Frontal cortex (tissue), 4 donors: ENCODE data around the gene NT5DC2. TPM values are rescaled to one million over a fixed set of nuclear protein-coding genes. Genes with fewer than 3 reads are reported as not detected.
"Not testable (repeated sequence)": the region's sequence is repeated elsewhere in the genome, so short reads cannot be mapped to it uniquely, and the experiment has no call there.

Experiments
- DNase-seq, 2 donors: peaks; one replicate each; pipeline ENCODE4 v3.0.0; 2012; ENCODE audit warnings: low spot score in 2 of 2
- FAIRE-seq: peaks from 2 replicates; lab custom pipeline; 2012; peaks lifted over from hg19 to GRCh38; lab: Jason Lieb, UNC
- total RNA-seq: library from RNA; depleted of rRNA; stranded (reverse); fragments of >200 nt; gene quantifications from one replicate; pipeline ENCODE4 v1.2.3, GENCODE V29; 2014
- donor health status: control.
- donor health status: control.
- donor health status: control.

The NT5DC2 gene
- total RNA-seq, 1 donor from 2014 or later, result 39.9 TPM

DNA sequence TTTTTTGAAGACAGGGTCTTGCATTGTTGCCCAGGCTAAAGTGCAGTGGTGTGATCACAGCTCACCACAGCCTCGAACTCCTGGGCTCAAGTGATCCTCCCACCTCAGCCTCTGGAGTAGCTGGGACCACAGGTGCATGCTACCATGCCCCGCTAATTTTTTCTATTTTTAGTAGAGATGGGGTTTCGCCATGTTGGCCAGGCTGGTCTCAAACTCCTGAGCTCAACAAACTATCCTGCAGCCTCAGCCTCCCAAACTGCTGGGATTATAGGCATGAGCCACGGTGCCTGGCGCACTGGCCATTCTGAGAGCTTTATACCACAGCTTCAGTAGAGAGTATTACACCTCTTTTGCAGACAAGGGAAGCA, 7.0 kb downstream of the NT5DC2 start:
- DNase-seq, FAIRE-seq: not testable (repeated sequence)

DNA sequence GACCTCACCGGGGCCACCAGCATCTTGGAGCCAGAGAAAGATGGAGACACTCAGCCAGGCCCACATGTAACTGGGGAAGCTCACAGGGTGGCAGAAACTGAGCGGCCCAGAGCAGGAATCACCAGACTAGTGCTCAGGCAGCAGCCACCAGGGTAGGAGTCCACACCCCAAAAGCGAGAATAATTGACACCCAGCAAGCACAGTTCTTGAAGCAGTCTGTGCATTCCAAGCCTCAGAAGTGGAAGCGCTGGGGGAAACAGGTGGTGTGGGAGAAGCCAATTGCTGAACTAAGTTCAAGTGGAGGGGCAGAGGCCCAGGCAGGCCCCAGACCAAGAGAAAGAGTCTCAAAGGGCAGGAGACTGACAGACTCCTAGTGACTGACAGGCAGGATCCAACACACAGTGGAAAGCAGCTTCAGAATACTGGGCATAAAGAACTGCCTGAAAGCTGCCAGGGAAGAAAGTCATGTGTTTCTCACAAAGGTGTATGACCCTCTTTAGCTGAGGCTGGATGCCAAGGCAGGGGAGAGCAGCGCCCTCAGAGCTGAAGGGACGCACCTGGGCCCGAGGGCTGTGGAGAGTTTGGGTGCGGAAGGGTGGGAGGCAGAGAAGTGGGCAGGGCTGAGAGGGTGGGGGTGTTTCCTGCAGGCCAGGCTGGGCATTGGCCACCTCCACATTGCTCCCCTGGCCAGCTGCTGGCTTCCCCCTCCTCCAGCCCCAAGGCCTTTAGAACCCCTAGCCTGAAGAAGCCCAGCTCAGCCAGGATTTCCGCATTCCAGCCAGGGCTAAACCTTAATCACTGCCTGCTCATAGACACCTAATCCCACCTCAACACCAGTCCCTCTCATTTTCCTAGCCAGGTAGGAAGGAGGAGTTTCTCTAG, 7.7 kb downstream of the NT5DC2 start:
- FAIRE-seq, result no peak
- DNase-seq, result no peak

DNA sequence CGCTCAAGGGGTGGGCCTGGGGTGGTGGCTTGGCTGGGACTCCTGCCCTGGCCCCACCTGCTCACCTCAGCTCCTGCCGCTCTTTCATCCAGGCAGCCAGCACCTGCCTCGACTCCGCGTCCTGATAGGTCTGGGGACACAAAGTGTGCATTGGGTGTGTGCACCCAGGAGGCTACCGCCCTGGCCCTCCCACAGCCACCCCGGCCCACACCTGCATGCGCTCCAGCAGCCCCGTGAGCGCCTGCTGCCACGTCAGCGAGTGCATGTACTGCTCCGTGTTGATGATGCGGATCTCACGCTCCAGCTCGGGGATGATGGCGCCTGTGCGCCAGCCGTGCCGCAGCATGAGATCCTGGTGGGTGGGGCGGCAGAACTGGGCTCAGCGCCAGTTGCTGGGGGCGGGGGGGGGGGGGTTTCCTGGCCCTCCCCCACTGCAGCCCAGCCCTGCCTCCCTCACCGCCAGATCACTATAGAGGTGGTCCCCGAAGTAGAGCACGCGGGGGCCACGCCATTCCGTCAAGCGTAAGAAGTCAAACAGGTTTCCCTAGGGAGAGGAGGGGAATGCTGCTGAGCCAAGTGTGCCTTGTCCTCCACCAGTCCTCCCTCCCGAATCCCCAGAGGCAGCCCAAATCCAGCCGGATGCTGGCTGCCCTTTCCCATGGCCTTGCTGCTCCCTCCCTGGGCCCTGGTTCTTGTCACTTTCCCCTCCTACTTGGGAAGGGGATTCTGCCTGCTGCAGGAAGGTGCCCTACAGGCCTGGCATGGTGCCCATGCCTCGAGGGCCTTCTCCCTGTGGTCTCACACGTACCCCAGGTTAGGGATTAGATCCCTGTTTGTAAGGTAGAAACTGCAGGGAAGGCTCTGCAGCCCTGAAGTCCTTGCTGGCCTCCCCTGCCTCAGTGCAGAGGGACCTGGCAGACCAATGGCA, 8.6 kb downstream of the NT5DC2 start:
- FAIRE-seq (no peak), DNase-seq (no peak)

DNA sequence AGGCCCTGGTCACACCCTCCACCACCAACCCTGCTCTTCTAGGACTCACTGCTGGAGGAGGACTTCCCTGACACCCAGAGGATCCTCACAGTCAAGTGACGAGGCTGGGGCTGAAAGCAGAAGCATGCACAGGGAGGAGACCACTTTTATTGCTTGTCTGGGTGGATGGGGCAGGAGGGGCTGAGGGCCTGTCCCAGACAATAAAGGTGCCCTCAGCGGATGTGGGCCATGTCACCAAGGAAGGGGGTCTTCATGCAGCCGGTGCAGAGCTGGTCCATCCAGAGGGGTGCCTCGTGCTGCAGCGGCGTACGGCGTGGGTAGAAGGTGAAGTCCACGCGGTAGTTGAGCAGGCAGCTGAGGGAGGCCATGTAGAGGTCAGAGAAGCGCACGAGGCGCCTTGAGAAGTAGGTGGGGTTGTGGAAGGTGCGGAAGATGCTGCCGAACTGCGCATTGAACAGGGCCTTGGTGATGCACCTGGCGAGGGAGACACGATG, 9.4 kb downstream of the NT5DC2 start:
- no peak for FAIRE-seq

DNA sequence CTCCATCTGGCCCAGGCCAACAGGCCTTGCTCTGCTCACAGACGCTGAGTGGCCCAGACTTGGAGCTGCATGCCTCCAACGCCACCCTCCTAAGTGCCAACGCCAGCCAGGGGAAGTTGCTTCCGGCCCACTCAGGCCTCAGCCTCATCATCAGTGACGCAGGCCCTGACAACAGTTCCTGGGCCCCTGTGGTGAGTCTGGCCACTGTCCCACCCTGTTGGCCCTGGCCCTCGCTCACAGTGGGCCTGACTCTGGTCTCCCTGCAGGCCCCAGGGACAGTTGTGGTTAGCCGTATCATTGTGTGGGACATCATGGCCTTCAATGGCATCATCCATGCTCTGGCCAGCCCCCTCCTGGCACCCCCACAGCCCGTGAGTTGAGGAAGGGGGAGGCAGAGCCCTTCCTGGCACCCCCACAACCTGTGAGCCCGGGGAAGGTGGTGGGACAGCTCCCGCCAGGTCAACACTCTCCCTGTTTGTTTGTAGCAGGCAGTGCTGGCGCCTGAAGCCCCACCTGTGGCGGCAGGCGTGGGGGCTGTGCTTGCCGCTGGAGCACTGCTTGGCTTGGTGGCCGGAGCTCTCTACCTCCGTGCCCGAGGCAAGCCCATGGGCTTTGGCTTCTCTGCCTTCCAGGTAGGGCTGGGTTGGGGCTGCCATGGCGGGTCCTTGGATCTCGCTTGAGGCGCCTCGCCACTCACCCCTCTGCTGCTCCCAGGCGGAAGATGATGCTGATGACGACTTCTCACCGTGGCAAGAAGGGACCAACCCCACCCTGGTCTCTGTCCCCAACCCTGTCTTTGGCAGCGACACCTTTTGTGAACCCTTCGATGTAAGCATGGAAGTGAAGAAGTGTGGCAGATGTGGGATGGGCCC, 10.0 kb downstream of the NT5DC2 start:
- FAIRE-seq (no peak), DNase-seq (no peak)

More for the DNA sequence above, 9.4 kb downstream of the NT5DC2 start:
- DNase-seq, result no peak

DNA sequence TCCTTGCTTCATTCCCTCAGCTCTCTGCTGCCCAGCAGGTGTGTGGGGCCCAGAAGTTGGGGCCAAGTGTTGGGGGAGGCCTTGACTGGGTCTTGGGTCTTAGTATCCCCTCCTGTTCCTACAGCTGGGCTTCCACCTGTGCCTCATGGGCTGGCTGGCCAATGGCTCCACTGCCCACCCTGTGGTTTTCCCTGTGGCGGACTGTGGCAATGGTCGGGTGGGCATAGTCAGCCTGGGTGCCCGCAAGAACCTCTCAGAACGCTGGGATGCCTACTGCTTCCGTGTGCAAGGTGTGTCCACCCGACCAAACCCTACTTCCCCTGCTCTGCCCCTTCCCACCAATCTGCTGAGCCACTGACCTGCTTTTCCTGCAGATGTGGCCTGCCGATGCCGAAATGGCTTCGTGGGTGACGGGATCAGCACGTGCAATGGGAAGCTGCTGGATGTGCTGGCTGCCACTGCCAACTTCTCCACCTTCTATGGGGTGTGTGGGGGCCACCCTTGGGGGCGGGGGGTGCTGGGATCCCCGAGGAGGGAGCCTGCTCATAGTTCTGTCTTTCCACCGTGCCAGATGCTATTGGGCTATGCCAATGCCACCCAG, 10.9 kb downstream of the NT5DC2 start:
- DNase-seq (no peak), FAIRE-seq (no peak)

DNA sequence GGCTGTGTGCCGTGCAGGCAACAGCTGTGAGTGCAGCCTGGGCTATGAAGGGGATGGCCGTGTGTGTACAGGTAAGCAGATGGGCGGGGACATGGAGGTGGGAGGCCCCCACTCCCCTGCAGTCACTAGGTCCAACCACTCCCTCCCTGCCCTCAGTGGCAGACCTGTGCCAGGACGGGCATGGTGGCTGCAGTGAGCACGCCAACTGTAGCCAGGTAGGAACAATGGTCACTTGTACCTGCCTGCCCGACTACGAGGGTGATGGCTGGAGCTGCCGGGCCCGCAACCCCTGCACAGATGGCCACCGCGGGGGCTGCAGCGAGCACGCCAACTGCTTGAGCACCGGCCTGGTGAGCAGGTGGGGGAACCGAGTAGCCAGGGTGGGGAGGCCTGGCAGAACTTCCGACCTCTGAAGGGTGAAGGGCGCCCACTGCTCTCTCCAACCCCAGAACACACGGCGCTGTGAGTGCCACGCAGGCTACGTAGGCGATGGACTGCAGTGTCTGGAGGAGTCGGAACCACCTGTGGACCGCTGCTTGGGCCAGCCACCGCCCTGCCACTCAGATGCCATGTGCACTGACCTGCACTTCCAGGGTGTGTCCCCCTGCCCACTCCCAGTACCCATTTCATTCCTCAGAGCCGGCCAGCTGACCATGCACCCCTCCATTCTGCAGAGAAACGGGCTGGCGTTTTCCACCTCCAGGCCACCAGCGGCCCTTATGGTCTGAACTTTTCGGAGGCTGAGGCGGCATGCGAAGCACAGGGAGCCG, 11.6 kb downstream of the NT5DC2 start:
- FAIRE-seq, result no peak
- no peak for DNase-seq

DNA sequence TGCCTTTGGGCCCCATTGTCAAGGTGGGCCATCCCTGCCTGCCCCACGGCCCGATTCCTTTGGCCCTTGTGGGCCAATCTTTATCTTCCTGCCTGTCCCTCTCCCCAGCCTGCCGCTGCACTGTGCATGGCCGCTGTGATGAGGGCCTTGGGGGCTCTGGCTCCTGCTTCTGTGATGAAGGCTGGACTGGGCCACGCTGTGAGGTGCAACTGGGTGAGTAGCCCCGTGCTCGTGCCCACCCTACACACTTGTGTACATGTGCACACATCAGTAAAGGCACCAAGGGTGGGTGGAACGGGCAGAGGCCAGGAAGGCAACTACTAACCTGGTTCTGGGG, 12.2 kb downstream of the NT5DC2 start:
- DNase-seq (no peak), FAIRE-seq (no peak)

DNA sequence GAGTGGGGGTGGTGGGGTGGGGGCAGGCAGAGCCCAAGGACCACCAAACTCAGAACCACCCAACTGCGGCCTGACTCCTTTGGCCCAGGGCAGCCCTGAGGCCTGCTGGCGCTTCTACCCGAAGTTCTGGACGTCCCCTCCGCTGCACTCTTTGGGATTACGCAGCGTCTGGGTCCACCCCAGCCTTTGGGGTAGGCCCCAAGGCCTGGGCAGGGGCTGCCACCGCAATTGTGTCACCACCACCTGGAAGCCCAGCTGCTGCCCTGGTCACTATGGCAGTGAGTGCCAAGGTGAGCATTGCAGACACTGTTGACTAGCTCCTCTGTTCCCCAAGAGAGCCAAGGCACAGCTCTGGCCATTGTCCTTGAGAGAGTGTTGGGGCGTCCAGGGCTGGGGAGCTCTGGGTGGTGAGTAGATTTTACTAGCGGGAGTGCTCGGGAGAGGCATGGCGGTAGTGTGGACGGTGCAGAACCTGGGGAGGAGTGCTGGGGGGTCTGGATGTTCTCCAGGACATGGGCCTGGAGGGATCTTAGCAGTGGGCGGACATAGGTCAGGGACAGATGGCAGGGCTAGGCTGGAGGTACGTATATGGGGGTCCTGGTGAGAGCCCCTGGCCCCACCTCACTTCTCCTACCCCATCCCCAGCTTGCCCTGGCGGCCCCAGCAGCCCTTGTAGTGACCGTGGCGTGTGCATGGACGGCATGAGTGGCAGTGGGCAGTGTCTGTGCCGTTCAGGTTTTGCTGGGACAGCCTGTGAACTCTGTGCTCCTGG, 12.8 kb downstream of the NT5DC2 start:
- FAIRE-seq (no peak), DNase-seq (no peak)

DNA sequence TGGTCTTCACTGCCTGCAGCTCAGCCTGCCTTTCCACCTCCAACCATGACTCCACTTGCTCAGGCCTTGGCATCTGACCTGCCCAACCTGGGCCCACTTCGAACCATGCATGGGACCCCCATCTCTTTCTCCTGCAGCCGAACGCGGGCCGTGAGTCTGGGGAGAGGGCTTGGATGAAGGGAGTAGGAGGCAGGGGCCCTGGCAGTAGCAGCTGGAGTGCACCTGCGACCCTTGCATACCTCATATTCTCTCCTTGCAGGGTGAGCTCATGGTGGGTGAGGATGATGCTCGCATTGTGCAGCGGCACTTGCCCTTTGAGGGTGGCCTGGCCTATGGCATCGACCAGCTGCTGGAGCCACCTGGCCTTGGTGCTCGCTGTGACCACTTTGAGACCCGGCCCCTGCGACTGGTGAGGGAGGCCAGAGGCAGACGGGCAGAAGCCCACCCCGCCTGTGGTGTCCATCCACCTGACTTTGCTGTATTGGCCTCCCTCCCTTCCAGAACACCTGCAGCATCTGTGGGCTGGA, 13.5 kb downstream of the NT5DC2 start:
- DNase-seq (no peak), FAIRE-seq (no peak)

DNA sequence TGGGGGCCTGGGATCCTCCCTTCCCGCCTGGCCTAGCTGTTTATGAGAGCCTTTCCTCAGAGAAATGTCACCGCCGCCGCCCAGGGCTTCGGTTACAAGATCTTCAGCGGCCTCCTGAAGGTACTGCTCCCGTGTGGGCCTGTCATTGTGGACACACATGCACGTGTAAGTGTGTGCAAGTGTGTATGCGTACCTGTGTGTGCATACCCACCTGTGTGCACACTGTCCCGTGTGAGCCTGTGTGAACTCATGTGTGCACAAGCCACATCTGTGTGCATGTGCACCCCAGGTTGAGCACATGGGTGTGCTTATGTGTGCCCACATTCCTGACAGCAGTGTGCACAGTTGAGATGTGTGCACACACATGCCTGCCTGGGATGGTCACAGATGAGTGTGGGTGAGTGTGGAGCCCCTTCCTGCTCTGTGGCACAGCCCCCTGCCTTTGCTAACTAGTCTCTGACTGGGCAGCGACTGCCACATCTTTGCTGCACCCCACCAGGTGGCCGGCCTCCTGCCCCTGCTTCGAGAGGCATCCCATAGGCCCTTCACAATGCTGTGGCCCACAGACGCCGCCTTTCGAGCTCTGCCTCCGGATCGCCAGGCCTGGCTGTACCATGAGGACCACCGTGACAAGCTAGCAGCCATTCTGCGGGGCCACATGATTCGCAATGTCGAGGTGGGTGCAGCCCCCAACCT, 14.1 kb downstream of the NT5DC2 start:
- DNase-seq (no peak), FAIRE-seq (no peak)

DNA sequence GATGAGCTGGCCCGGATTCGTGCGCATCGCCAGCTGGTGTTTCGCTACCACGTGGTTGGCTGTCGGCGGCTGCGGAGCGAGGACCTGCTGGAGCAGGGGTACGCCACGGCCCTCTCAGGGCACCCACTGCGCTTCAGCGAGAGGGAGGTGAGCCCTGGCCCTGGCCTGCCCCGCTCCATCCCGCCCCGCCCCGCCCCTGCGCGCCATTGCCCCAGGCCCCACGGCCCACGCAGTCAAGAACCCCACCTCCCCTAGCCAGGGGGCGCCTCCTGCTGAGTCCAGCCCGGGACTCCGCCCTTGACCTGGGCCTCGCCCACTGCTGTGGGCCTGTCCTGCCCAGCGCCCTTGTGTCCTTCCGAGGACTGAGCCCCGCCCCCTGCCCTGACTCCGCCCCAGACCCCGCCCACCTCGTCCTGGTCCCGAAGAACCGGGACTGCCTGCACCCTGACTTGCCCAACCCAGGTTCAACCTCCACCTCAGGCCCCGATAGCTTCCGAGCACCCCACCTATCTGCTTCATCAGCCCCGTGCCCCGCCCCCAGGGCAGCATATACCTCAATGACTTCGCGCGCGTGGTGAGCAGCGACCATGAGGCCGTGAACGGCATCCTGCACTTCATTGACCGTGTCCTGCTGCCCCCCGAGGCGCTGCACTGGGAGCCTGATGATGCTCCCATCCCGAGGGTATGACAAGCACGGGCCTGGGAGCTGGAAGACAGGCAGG, 14.8 kb downstream of the NT5DC2 start:
- FAIRE-seq (no peak), DNase-seq (no peak)

DNA sequence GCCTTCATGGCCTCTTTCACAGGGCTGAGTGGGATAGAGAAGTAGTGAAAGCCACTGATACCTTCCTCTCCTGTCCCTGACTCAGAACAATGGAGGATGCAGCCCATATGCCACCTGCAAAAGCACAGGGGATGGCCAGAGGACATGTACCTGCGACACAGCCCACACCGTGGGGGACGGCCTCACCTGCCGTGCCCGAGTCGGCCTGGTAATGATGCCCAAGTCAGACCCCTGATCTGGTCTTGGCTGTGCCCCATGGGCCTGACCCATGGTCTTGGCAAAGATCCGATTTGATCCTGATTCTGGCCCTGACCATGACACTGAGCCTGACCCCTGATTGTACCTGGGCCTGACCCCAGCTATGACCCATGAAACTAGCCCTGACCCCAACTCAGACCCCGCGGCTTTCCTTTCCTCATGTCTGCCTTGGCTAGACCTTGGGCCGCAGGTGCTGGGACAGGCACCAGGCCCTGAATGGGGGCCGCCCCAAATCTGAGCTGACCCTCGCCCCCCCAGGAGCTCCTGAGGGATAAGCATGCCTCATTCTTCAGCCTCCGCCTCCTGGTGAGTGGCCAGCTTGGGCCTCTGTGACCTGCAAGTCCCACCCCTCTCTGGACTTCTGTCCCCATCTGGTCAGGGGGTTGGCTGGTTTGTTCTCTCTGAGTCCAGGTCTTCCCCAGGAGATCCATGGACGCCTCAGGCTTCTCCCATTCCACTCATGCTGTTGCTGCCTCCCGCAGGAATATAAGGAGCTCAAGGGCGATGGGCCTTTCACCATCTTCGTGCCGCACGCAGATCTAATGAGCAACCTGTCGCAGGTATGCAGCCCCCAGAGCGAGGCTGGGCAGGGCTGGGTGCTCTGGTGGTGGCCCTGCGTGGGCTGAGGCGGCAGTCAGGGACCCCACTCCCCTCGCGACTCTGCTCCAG, 15.6 kb downstream of the NT5DC2 start:
- no peak for FAIRE-seq
- DNase-seq, result no peak

DNA sequence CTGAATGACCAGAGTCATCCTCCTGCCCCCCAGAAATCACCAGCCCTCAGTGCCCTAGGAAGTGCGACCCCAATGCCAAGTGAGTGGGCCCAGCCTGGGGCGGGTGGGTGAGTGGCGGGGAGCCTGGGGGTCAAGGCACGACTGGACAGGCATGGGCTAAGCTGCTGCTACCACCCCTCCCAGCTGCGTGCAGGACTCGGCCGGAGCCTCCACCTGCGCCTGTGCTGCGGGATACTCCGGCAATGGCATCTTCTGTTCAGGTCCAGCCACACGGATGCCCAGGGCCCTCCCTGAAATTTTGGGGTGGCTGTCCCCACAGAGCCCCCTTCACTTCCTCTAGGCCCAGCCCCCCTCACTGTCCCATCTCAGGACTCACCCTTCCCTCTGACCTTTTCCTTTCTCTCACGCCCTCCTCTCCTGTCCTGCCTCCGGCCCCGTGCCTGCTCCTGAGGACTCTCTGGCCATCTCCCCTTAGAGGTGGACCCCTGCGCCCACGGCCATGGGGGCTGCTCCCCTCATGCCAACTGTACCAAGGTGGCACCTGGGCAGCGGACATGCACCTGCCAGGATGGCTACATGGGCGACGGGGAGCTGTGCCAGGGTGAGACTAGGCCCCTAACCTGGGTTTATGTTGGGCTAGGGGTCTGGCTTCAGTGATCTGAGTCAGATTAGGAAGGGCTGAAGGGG, 17.0 kb downstream of the NT5DC2 start:
- no peak for FAIRE-seq
- DNase-seq, result no peak

DNA sequence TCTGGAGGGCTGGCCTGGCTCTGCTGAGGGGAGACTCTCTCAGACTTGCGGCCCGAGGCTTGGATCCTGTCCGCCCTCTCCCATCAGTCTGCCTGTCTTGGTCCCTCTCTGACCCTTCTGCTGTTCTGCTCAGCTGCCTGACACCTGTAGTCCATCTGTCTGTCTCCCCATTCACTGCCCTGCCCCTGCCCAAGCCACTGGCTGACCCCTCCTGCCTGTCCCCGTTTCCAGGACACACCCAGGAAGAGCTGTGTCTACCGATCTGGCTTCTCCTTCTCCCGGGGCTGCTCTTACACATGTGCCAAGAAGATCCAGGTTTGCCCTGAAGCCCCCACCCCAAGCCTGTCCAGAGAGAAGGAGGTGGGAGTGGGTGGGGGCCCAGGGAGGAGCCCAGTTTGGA, 18.5 kb downstream of the NT5DC2 start:
- FAIRE-seq, result no peak
- DNase-seq, result no peak
